Testis (tissue), 2 donors: ENCODE measurements around the gene CA14.

Source experiments
- CTCF ChIP-seq, 3 experiments: fragments of 450-650 bp in 2 of 3; fragments of 200-600 bp in 1 of 3; sonication (generic) in 1 of 3; IDR thresholded peaks; one replicate each; pipeline ENCODE4 v1.5.1; 2016 to 2019; ENCODE audit warnings: antibody characterized with exemption in 3 of 3, mild to moderate bottlenecking in 2 of 3, moderate library complexity in 1 of 3
- POLR2A ChIP-seq: fragments of 450-650 bp; IDR thresholded peaks from one replicate; pipeline ENCODE4 v1.6.1; 2017; ENCODE audit warnings: antibody characterized with exemption, mild to moderate bottlenecking, moderate library complexity

- TF ChIP-seq CTCF (IDR thresholded peaks at IDR 0.05) (no peak), POLR2A (no peak)
Measured at GRCh38 chr1:150212070-150212469, 45.5 kb upstream of the CA14 start.
